Measurements from ENCODE around the gene KLF13. TPM values are rescaled to one million over a fixed set of nuclear protein-coding genes. Genes with fewer than 3 reads are reported as not detected.

Gene KLF13
- total and polyA plus RNA-seq, 10 of the 15 experiments (the other 5 are each of a cell fraction or from before 2014, with no cell fraction given): 20.3 to 109 (median 51.4) TPM

DNA sequence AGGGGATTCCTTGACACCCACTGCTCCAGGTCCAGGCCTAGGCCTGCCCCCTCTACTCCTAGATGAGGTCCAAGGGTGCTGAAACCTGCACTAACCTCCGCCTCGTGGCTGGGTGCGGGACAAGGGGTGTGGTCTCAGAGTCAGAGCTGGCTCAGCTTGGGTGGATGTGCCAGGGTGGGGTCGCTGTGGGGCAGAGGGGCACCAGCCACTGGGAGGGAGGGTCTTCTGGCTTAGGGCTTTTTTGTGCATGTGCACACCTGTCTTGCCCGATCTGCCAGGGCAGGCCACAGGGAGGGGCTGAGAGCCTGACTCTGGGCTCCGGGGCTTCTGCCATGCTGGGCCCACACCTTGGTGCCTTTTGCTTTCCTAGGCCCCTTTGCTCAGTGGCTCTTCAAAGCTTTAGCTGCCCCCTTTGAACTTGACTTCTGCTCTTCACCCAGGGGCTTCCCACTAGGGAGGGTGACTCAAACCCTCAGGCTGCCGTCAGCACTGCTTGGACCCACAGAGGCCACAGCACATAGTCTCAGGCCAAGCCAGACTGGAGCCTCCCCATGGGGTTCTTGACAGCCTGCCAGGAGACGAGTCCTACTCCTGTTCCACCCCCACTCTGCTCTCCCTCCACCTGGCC lies 73.0 kb downstream of the KLF13 start:
- SMC1A ChIA-PET (ENCODE audit: uncharacterized antibody, unreplicated experiment): interaction anchor here (0.6 to 1.5 kb wide), 3 partner anchors 33 to 200 kb away, joined by 3 to 4 read pairs (median 3); no protein-coding TSS in a partner anchor
- Histone ChIP-seq H3K4me1 (ENCODE audit: control insufficient read depth, insufficient read depth, low read length) (peaks cover 3% of the 10 kb centered on the region; the same call in 1 of the 2 replicates), H3K9me3 (replicated peaks; ENCODE audit: control insufficient read depth, insufficient read depth, low read length) (no peaks in the 10 kb centered on the region; the same call in 2 of the 3 replicates), H3K79me2 (ENCODE audit: control insufficient read depth, insufficient read depth, low read length) (no peaks in the 10 kb centered on the region), H2AFZ (ENCODE audit: control insufficient read depth, low read depth, low read length) (no peak overlapping the region), H3K27ac (ENCODE audit: control insufficient read depth, insufficient read depth) (no peak overlapping the region), H3K4me3 (no peak overlapping the region), H3K27me3 (replicated peaks in 1 of 2; ENCODE audit: control insufficient read depth in 2 of 2, insufficient read depth in 2 of 2, low read length in 1 of 2) (no peaks in the 10 kb centered on the region), H4K20me1 (ENCODE audit: control insufficient read depth, insufficient read depth) (no peaks in the 10 kb centered on the region), H3K36me3 (ENCODE audit: control insufficient read depth in 2 of 2, insufficient read depth in 2 of 2, low read length in 1 of 2) (no peaks in the 10 kb centered on the region), H3K4me2 (ENCODE audit: control insufficient read depth, insufficient read depth) (no peak overlapping the region), H3K9ac (ENCODE audit: control insufficient read depth, insufficient read depth, low read length) (no peak overlapping the region)
- TF ChIP-seq RB1 (IDR thresholded peaks at IDR 0.05; ENCODE audit: borderline replicate concordance) (no peak), SIX5 (IDR thresholded peaks at IDR 0.05; ENCODE audit: low read depth, low read length, severe bottlenecking) (no peak), JUNB (IDR thresholded peaks at IDR 0.05) (no peak), NFXL1 (IDR thresholded peaks at IDR 0.05; ENCODE audit: borderline replicate concordance) (no peak), STAT1 (conservative IDR thresholded peaks at IDR 0.05) (no peak)
- DNase-seq (ENCODE audit: low read depth, low spot score): no peak
- FAIRE-seq: no peak
- ATAC-seq: peak; percentile 81
- CTCF ChIA-PET: interaction anchor here (2.1 to 2.2 kb wide), 2 partner anchors 12 to 89 kb away, joined by 5 to 7 read pairs; no protein-coding TSS in a partner anchor
- POLR2A ChIA-PET: no interaction called here
- 60% methylated on average over 8 of the region's 8 CpGs for WGBS (ENCODE audit: insufficient coverage, insufficient replicate concordance, low lambda C conversion rate, missing lambda C conversion rate)
- RAD21 ChIA-PET (ENCODE audit: unreplicated experiment): interaction anchor here (1.2 to 1.8 kb wide), 2 partner anchors 35 to 38 kb away, joined by 3 to 7 read pairs; no protein-coding TSS in a partner anchor
- in situ Hi-C loops (cut with MboI): no loop called here
- intact Hi-C loops (cut with micrococcal nuclease; ENCODE audit: unreplicated experiment): no loop called here
- no TSS peak for BruUV-seq (replicated peaks)

DNA sequence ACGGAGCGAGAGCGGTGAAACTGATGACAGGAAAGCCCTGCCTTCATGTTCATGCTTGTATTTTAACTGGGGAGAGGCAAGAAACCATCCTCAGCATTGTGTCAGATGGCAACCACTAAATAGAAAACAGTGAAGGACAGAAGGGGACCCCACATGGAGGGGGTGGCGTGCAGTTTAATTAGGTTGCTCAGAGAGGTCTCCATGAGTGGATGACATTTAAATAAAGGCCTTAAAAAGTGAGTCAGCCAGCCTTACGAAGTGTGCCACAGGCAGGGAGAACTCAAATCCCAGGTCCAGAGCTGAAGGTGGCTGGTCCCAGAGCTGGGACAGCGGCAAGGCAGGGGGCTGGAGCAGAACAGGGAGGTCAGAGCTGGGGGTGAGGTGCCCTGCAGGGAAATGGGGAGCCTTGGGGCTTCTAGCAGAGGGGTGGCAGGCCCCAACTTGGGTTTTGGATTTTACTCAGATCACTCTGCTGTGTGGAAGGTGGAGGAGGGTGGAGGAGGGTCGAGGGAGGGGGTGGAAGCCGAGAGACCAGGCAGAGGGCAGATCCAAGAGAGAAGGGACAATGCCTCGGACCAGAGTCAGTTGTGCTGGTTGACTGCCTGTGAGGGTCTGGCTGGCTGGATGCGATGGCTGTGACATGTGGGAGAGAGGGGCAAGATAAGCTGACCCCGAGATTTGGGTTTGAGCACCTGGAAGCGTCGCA lies 73.7 kb downstream of the KLF13 start:
- no peaks in the 10 kb centered on the region for H4K20me1 ChIP-seq (ENCODE audit: control insufficient read depth, insufficient read depth)
- BruUV-seq (replicated peaks): no TSS peak
- DNase-seq (ENCODE audit: low read depth, low spot score): no peak
- no peak overlapping the region for H2AFZ ChIP-seq (ENCODE audit: control insufficient read depth, low read depth, low read length)
- no peak overlapping the region for H3K4me3 ChIP-seq
- no peak overlapping the region for H3K27ac ChIP-seq (ENCODE audit: control insufficient read depth, insufficient read depth)
- intact Hi-C loops (cut with micrococcal nuclease; ENCODE audit: unreplicated experiment): no loop called here
- in situ Hi-C loops (cut with MboI): no loop called here
- H3K4me2 ChIP-seq (ENCODE audit: control insufficient read depth, insufficient read depth): no peak overlapping the region
- no peaks in the 10 kb centered on the region for H3K36me3 ChIP-seq (ENCODE audit: control insufficient read depth in 2 of 2, insufficient read depth in 2 of 2, low read length in 1 of 2)
- TF ChIP-seq RBBP5 (conservative IDR thresholded peaks at IDR 0.05) (no peak), ZNF24 (IDR thresholded peaks at IDR 0.05) (no peak), RFX5 (IDR thresholded peaks at IDR 0.05; ENCODE audit: low read depth, low read length) (no peak), KLF5 (IDR thresholded peaks at IDR 0.05; ENCODE audit: partially characterized antibody) (no peak), SMC3 (IDR thresholded peaks at IDR 0.05; ENCODE audit: borderline replicate concordance, low read length) (no peak)
- H3K27me3 ChIP-seq (replicated peaks in 1 of 2; ENCODE audit: control insufficient read depth in 2 of 2, insufficient read depth in 2 of 2, low read length in 1 of 2): no peaks in the 10 kb centered on the region
- no peak overlapping the region for H3K9ac ChIP-seq (ENCODE audit: control insufficient read depth, insufficient read depth, low read length)
- SMC1A ChIA-PET (ENCODE audit: uncharacterized antibody, unreplicated experiment): interaction anchor here (0.6 kb wide), 1 partner anchor 200 kb away, joined by 3 read pairs; no protein-coding TSS in a partner anchor
- H3K4me1 ChIP-seq (ENCODE audit: control insufficient read depth, insufficient read depth, low read length): peaks cover 3% of the 10 kb centered on the region; the same call in 1 of the 2 replicates
- no peak for ATAC-seq
- no peaks in the 10 kb centered on the region; the same call in 2 of the 3 replicates for H3K9me3 ChIP-seq (replicated peaks; ENCODE audit: control insufficient read depth, insufficient read depth, low read length)
- CTCF ChIA-PET: interaction anchor here (2.1 kb wide), 1 partner anchor 88 kb away, joined by 7 read pairs; no protein-coding TSS in a partner anchor
- RAD21 ChIA-PET (ENCODE audit: unreplicated experiment): interaction anchor here (1.8 kb wide), 1 partner anchor 37 kb away, joined by 7 read pairs; no protein-coding TSS in a partner anchor
- POLR2A ChIA-PET: no interaction called here
- WGBS (ENCODE audit: insufficient coverage, insufficient replicate concordance, low lambda C conversion rate, missing lambda C conversion rate): 62% methylated on average over 12 of the region's 13 CpGs
- H3K79me2 ChIP-seq (ENCODE audit: control insufficient read depth, insufficient read depth, low read length): no peaks in the 10 kb centered on the region
- FAIRE-seq: no peak
